GM11168 (cell line): ENCODE data around the gene HTR2A.

Experiments used
- in situ Hi-C: fragments of 300-500 bp; cut with MboI; formaldehyde crosslinking; loops from one replicate; pipeline ENCODE4 v1.12.0; 2022; ENCODE audit warnings: low sequenced_read_pairs; ENCODE audit not compliant: unreplicated experiment

HTR2A gene

GRCh38 chr13:46874006-46874405 is 22.8 kb downstream of the HTR2A start:
- in situ Hi-C loops = no loop called here

GRCh38 chr13:46871557-46871956 is 25.3 kb downstream of the HTR2A start:
- in situ Hi-C loops = no loop called here

GRCh38 chr13:46868091-46868490 is 28.8 kb downstream of the HTR2A start:
- in situ Hi-C loops = no loop called here

- in situ Hi-C loops = no loop called here
Measured at GRCh38 chr13:46866150-46866549, 30.7 kb downstream of the HTR2A start.

GRCh38 chr13:46864941-46865340 is 31.9 kb downstream of the HTR2A start:
- in situ Hi-C loops = no loop called here

- in situ Hi-C loops = no loop called here
Measured at GRCh38 chr13:46861959-46862358, 34.9 kb downstream of the HTR2A start.

GRCh38 chr13:46860722-46861121 is 36.1 kb downstream of the HTR2A start:
- in situ Hi-C loops = no loop called here

- in situ Hi-C loops = no loop called here
Measured at GRCh38 chr13:46858776-46859175, 38.1 kb downstream of the HTR2A start.

- in situ Hi-C loops = no loop called here
Measured at GRCh38 chr13:46858163-46858562, 38.7 kb downstream of the HTR2A start.

GRCh38 chr13:46855664-46856063 is 41.2 kb downstream of the HTR2A start:
- in situ Hi-C loops = no loop called here

GRCh38 chr13:46855166-46855565 is 41.7 kb downstream of the HTR2A start:
- in situ Hi-C loops = no loop called here

GRCh38 chr13:46852168-46852567 is 44.7 kb downstream of the HTR2A start:
- in situ Hi-C loops = no loop called here

GRCh38 chr13:46850214-46850613 is 46.6 kb downstream of the HTR2A start:
- in situ Hi-C loops = no loop called here

GRCh38 chr13:46846726-46847125 is 50.1 kb downstream of the HTR2A start:
- in situ Hi-C loops = no loop called here

- in situ Hi-C loops = no loop called here
Measured at GRCh38 chr13:46845146-46845545, 51.7 kb downstream of the HTR2A start.

- in situ Hi-C loops = no loop called here
Measured at GRCh38 chr13:46844431-46844830, 52.4 kb downstream of the HTR2A start.

- in situ Hi-C loops = loop anchor here (10.0 kb wide), 1 partner anchor 935 kb away; no protein-coding TSS in a partner anchor
Measured at GRCh38 chr13:46839399-46839798, 57.5 kb downstream of the HTR2A start.

- in situ Hi-C loops = loop anchor here (10.0 kb wide), 1 partner anchor 940 kb away; no protein-coding TSS in a partner anchor
Measured at GRCh38 chr13:46834657-46835056, 62.2 kb downstream of the HTR2A start.

- in situ Hi-C loops = loop anchor here (10.0 kb wide), 1 partner anchor 943 kb away; no protein-coding TSS in a partner anchor
Measured at GRCh38 chr13:46831588-46832194, 65.2 kb downstream of the HTR2A start.

- in situ Hi-C loops = loop anchor here (10.0 kb wide), 1 partner anchor 944 kb away; no protein-coding TSS in a partner anchor
Measured at GRCh38 chr13:46830405-46831005, 66.3 kb downstream of the HTR2A start.

- in situ Hi-C loops = no loop called here
Measured at GRCh38 chr13:46822551-46822950, 74.3 kb downstream of the HTR2A start.
